ENCODE data around the gene WASF2. TPM values are rescaled to one million over a fixed set of nuclear protein-coding genes. Genes with fewer than 3 reads are reported as not detected.
A peak's percentile ranks its signal among the peaks of the same experiment; 100 is the strongest.

WASF2 gene
- total RNA-seq, 4 donors from 2014 or later: 74.7 to 107 (median 79.8) TPM

GRCh38 chr1:27427816-27428315 is 62.1 kb downstream of the WASF2 start:
- H3K27me3 ChIP-seq: no peaks in the 10 kb centered on the region
- peak overlapping the region; percentile 10 to 44 for H3K4me3 ChIP-seq
- H3K4me1 ChIP-seq: peaks cover 43 to 98% (median 55%) of the 10 kb centered on the region in 3 donors
- H3K27ac ChIP-seq: peak overlapping the region; percentile 84 to 88 (median 86)
- TF ChIP-seq EP300 (IDR thresholded peaks at IDR 0.05): no peak
- 38 to 67% methylated on average over 1 of the region's 2 CpGs for WGBS, 2 donors (ENCODE audit: low coverage in 1 of 2)
- H3K36me3 ChIP-seq: peaks cover 0 to 28% of the 10 kb centered on the region in 2 donors
- H3K9me3 ChIP-seq: no peaks in the 10 kb centered on the region
- no peak for ATAC-seq

- TF ChIP-seq EP300 (IDR thresholded peaks at IDR 0.05) (no peak), POLR2A (IDR thresholded peaks at IDR 0.05) (peak in 1 of 2 donors; percentile 14)
These were observed 62.6 kb downstream of the WASF2 start for GRCh38 chr1:27427329-27427728.

GRCh38 chr1:27423709-27424108 is 66.3 kb downstream of the WASF2 start:
- peak overlapping the region in 2 of 4 donors; percentile 19 to 51 for H3K27ac ChIP-seq
- no peak for TF ChIP-seq POLR2A (IDR thresholded peaks at IDR 0.05)
- no peak for TF ChIP-seq CTCF (IDR thresholded peaks at IDR 0.05)
- peaks cover 22 to 99% (median 41%) of the 10 kb centered on the region in 3 donors for H3K4me1 ChIP-seq

More at GRCh38 chr1:27427329-27427728, 62.6 kb downstream of the WASF2 start:
- Histone ChIP-seq H3K9me3 (no peaks in the 10 kb centered on the region), H3K27ac (peak overlapping the region; percentile 84 to 88 (median 86)), H3K4me3 (peak overlapping the region in 1 of 2 donors; percentile 44), H3K27me3 (no peaks in the 10 kb centered on the region), H3K36me3 (peaks cover 0 to 28% of the 10 kb centered on the region in 2 donors), H3K4me1 (peaks cover 43 to 99% (median 51%) of the 10 kb centered on the region in 3 donors)
- no peak for ATAC-seq
- 24 to 26% methylated on average over 2 of the region's 2 CpGs for WGBS, 2 donors (ENCODE audit: low coverage in 1 of 2)

GRCh38 chr1:27418326-27419185 is 71.4 kb downstream of the WASF2 start:
- Histone ChIP-seq H3K4me3 (no peak overlapping the region), H3K9me3 (no peaks in the 10 kb centered on the region), H3K4me1 (peaks cover 29 to 81% (median 37%) of the 10 kb centered on the region in 3 donors), H3K27me3 (no peaks in the 10 kb centered on the region), H3K27ac (peak overlapping the region; percentile 79 to 89 (median 87)), H3K36me3 (peaks cover under 1 to 48% of the 10 kb centered on the region in 2 donors)
- WGBS, 2 donors (ENCODE audit: low coverage in 1 of 2): 15 to 16% methylated on average over 7 to 14 of the region's 14 CpGs
- TF ChIP-seq CTCF (IDR thresholded peaks at IDR 0.05) (no peak), EP300 (IDR thresholded peaks at IDR 0.05) (no peak), POLR2A (IDR thresholded peaks at IDR 0.05) (no peak), POLR2AphosphoS5 (IDR thresholded peaks at IDR 0.05) (peak; percentile 75)
- peak; percentile 96 for ATAC-seq

More at GRCh38 chr1:27423709-27424108, 66.3 kb downstream of the WASF2 start:
- Histone ChIP-seq H3K9me3 (no peaks in the 10 kb centered on the region), H3K36me3 (peaks cover 0 to 28% of the 10 kb centered on the region in 2 donors), H3K27me3 (no peaks in the 10 kb centered on the region), H3K4me3 (no peak overlapping the region)
- WGBS, 2 donors (ENCODE audit: low coverage in 1 of 2): 78 to 88% methylated on average over 2 to 4 of the region's 4 CpGs
- no peak for ATAC-seq

- H3K4me3 ChIP-seq: no peak overlapping the region
- H3K9me3 ChIP-seq: no peaks in the 10 kb centered on the region
- WGBS, 2 donors (ENCODE audit: low coverage in 1 of 2): 64 to 69% methylated on average over 2 to 3 of the region's 3 CpGs
- H3K4me1 ChIP-seq: peaks cover 29 to 81% (median 37%) of the 10 kb centered on the region in 3 donors
- no peaks in the 10 kb centered on the region for H3K27me3 ChIP-seq
- H3K27ac ChIP-seq: peak overlapping the region; percentile 79 to 89 (median 87)
- no peak for TF ChIP-seq CTCF (IDR thresholded peaks at IDR 0.05)
- no peak for TF ChIP-seq EP300 (IDR thresholded peaks at IDR 0.05)
- no peak for TF ChIP-seq POLR2A (IDR thresholded peaks at IDR 0.05)
- TF ChIP-seq POLR2AphosphoS5 (IDR thresholded peaks at IDR 0.05): no peak
- H3K36me3 ChIP-seq: peaks cover 3 to 56% of the 10 kb centered on the region in 2 donors
- ATAC-seq: no peak
These were observed 72.3 kb downstream of the WASF2 start for GRCh38 chr1:27417713-27418112.
